HG02943 (cell line): ENCODE data around the gene FAM186B.
A peak's percentile ranks its signal among the peaks of the same experiment; 100 is the strongest.

Experiments used
- ATAC-seq: cut with Tn5 transposase; IDR thresholded peaks from one replicate; pipeline ENCODE4 v1.9.1; 2021; ENCODE audit warnings: mild to moderate bottlenecking, low read depth, moderate library complexity; ENCODE audit not compliant: unreplicated experiment

Gene FAM186B

DNA sequence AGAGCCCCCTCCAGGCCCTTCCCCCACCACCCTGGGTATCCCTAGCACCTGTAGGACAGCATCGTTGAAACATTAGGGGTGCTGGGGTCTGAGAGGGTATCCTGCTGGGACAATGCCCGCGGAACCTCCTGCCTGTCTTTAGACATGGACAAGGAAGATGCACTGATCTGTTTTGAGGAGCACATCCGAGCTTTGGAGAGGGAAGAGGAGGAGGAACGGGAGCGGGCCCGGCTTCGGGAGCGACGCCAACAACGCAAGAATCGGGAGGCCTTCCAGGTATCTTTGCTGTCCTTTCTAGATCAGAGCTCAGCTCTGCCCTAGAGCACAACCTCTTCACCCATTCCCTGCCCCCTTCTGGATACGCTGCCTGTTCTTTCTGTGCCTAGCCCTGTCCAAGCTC lies 31.1 kb upstream of the FAM186B start:
- ATAC-seq: no peak

DNA sequence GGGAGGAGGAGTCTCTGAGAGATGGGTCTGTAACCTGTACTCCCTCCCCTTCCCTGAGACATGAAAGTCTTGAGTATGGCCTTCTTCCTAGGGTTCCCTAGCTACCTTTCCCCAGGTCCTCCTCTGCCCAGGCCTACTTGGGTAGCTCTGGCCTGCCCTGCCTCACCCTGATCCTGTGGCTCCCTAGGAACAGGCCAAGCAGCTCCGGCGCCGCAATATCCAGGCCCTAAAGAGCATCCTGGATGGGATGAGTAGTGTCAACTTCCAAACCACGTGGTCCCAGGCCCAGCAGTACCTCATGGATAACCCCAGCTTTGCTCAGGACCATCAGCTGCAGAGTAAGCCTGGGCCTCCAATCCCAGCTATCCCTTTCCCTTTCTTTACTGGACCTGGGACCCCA lies 30.2 kb upstream of the FAM186B start:
- no peak for ATAC-seq

DNA sequence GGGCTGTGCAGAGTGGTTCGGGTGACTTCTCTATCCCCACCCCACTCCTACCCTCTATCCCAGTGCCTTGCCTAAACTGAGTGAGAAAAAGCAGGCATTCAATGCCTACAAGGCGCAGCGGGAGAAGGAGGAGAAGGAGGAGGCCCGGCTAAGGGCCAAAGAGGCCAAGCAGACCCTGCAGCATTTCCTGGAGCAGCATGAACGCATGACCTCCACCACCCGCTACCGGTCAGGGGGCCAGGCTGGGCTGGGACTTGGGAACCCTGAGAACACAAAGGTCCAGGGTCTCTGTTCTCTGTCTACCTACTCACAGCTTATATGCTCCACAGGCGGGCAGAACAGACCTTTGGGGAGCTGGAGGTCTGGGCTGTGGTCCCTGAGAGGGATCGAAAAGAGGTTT lies 29.6 kb upstream of the FAM186B start:
- ATAC-seq: no peak

DNA sequence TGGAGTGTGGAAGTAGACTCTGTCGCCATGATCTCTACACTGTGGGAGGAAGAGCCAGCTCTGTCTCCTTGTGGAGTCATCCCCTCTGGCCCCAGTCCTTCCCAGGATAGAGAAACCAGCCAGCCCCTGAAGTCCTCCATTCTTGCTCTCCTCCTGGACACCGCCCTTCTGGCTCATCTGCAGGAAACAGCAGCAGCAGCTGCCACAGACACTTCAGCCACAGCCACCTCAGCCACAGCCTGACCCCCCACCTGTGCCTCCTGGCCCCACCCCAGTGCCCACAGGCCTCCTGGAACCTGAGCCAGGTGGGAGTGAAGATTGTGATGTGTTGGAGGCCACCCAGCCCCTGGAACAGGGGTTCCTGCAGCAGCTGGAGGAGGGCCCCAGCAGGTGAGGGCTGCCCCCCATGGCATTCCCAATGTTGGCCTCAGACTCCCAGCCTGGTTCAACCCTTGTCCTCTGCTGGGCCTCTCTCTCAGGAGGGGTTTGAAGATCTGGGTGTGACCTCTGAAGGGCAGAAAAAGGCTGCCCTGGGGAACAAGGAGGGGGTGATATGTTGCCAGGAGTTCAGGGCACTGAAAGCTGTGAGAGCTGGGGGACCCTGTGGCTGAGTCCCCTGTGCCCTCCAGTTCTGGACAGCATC lies 28.4 kb upstream of the FAM186B start:
- ATAC-seq: no peak

DNA sequence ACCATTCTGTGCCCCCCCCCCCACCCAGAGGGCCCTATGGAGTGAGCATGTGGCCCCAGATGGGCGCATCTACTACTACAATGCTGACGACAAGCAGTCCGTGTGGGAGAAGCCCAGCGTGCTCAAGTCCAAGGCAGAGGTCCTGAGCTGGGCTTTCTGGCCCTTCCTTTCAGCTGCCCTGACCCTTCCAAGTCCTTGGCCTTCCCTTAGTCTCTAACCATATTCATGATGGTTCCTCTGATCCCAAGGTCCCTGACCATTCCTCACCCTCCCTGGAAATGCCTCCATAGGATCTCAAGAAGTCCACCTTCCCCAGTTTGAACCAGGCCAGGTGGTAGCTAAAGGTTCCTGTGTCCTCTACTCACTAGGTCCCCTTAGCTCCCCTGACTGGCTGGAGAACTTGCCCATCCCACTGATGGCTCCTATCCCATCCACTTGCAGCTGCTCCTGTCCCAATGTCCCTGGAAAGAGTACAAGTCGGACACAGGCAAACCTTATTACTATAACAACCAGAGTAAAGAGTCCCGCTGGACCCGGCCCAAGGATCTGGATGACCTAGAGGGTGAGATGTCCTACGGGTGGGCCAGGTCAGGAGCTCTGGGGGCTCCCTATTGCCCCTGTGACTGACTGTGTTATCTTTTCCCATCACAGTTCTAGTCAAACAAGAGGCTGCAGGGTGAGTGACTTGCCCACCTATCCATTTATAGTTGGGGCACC lies 27.7 kb upstream of the FAM186B start:
- no peak for ATAC-seq

DNA sequence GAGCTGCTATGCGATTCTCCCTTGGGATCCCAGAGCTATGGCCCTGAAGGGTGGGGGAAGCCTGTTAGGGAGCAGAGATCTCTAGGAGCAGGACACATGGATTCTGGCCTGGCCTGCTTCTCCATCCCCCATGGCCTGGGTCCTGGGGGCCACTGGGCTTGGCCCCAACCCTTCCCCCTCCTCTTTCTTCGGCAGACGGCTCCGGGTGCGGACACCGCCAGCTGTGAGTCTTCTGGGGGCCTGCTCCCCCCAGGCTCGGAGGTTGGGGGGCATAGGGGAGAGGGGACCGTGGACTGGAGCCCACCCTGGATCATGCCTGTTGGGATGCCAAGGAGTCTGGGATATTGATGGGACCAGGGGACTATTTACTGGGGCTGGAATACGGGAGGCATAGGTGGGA lies 27.0 kb upstream of the FAM186B start:
- ATAC-seq: no peak

DNA sequence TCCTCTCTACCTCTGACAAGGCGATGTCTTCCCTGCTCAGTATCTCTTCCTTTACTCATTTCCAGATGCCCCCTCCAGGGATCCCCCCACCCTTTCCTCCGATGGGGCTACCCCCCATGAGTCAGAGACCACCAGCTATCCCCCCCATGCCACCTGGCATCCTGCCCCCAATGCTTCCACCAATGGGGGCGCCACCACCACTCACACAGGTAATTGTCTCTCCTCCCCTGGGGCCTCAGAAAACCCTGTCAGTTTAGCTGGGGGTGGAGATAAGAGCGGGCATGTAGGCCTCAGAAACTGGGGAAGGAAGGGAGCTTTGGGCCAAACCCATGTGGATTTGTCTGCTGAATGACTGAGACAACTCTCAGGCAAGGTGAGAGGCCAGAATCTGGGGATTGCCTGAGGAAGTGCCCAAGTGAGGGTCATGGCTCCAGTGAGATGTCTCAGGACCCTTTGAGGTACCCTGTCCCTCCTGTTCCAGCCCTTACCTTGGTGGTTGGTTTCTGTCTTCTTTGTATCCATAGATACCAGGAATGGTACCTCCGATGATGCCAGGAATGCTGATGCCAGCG lies 26.0 kb upstream of the FAM186B start:
- ATAC-seq: no peak

DNA sequence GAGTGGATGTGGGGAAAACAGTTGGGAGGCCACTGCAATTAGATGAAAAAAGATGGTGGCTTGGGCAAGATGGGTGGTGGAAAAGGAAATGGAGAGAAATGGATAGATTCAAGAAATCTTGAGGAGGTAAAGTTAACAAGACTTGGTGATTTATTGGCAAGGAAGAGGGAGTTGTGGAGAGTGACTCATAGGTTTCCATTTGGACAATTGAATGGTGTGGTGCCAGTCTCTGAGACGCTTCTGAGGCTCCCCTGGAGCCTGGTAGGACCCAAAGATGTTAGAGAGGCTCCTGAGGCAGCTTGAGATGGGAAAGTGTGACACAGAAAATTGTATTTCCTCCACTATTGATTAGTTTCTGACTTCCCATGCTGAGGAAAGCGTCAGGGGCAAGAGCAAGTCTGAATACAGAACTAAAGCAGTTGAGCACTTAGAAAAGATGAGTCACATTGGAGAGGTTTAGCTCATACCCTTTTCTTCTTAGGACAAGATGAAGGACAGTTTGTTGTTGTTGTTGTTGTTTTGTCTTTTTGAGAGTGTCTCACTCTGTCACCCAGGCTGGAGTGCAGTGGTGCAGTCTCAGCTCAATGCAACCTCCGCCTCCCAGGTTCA lies 22.4 kb upstream of the FAM186B start:
- no peak for ATAC-seq

DNA sequence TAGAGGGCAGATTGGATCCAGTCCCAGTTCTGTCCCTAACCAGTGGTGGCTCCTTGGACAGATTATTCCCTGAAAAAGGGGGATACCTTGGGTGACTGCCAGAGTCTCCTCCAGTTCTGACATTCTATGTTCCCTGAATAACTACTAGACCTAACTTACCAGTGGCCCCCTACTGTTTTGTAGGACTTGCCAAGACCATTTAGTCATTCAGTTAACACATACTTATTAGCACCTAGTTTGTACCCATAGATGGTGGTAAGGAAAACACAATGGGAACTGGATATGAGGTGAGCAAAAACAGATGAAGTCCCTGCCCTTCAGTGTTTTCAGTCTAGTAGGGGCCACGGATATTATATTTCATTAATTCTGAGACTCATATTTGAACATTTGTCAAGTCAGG lies 21.4 kb upstream of the FAM186B start:
- ATAC-seq: no peak

DNA sequence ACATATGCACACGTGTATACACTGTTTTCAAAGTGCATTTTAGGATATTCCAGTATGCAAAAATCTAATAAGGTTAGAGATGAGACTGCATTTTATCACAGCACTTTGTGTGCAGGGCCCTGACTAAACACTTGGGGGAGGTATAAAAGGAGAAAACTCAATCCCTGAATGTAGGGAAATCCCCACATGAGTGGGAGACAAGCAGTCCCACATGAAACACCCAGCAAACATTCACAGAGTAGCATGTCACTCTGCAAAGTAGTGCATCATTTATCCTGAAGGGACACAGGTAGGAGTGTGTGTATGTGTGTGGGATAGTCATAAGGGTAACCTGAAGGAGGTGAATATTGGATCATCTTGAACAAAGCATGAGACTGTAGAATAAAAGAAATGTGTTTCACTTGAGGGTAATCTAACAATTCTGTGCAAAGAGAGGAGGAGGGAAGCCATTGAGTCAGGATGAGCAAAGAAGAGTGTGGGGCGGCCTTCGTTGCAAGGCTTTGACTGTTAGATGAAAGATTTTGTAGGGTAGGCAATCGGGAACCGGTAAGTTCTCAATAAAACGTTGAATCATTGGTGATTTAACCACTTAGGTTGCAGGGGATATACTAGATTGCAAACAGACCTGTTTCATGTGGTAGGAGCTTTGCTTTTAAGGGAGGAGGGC lies 20.9 kb upstream of the FAM186B start:
- ATAC-seq: no peak

DNA sequence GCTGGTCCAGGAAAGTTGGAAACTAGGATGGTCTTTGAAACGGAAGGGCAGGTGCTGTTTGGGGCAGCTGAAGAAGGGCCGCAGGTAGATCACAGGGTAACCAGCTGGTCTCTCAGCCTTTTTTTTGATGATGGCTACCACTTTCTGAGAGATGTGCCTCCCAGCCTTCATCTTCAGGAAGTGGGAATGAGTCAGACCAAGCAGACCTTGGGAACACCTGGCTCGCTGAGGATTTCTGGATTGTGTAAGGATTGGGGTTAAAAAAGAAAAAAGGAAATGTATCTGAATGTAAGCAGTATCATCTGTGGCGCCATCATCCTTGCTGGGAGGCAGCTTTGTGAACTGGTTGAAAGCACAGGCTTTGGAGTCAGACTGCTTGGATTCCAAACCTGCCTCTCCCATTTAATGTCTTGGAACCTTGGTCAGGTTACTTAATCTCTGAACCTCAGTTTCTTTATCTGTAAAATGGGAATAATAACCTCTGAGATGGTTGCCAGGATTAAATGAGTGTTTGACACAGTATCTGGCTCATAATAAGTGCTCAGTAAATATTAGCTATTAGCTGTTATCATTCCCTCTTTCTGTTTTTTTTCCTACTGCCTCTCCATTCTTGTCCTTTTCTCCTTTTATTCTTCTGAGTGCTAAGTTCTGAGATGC lies 19.6 kb upstream of the FAM186B start:
- no peak for ATAC-seq

DNA sequence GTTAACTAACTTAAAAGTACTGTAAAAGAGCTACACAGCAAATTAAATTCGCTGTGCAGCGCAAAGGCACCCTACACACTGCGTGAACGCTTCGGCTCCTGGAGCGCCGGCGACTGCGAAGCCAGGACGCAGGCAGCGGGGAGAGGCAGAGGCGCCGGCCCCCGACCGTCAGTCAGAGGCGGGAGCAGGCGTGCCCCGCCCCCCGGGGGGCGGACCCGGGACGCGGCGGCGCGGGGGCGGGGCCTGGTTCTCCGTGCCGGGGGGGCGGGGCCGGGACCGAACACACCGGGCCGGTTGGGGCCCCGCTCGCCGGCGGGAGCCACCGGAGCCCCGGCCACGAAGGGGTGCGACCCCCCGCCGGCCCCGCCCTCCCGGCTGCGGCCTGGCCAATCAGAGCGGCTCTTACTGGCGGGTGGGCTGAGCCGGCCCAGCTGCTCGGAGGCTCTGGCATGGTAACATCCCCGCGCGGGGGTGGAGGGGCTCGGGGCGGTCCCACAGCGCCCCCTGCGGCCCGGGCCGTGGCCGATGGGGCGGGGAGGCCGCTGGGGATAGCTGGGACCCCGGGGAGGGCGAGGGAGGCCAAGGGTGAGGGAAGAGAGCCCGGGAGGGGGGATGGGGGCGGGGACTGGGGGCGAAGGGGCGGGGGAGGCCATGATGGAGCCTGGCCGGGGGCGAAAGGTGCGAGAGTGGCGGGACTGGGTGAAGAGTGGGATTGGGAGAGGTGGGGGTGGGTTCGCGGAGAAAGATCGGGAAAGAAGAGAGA lies 17.9 kb upstream of the FAM186B start, which contains the start of gene PRPF40B:
Gene PRPF40B, plus strand, starts transcription at position 420 of the 763 bp plus-strand sequence. Its CDS starts 30 bp downstream, at position 450.
- ATAC-seq: peak; percentile 58

DNA sequence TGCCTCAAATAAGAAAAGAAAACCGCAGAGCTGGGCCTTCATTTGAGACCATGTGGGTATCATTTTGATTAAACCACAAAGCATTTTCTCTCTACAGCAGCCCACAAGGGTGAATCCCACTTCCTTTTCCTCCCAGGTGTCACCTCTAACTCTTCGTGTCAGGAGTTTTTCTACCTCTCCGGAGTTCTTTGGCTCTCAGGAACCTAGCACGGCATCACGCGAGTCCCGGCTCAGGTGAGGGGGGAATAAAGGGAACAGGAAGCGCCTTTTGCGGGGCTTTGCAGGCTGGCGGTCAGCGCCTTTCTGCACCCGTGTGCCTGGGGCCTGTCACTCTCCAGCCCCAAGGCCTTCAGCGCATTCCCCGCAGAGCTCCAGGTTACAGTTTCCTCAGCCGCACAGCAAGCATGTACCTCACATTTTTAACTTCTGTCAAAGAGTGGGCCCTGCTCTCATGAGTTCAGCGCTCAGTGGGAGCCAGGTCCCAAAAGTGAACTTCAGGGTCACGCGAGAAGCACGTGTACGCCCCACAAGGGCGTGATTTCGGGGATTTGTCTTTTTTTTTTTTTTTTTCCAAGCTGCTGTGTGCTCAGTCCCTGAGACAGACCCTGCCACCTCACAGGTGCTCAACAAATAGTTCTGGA lies 17.2 kb upstream of the FAM186B start:
- ATAC-seq: peak; percentile 35

DNA sequence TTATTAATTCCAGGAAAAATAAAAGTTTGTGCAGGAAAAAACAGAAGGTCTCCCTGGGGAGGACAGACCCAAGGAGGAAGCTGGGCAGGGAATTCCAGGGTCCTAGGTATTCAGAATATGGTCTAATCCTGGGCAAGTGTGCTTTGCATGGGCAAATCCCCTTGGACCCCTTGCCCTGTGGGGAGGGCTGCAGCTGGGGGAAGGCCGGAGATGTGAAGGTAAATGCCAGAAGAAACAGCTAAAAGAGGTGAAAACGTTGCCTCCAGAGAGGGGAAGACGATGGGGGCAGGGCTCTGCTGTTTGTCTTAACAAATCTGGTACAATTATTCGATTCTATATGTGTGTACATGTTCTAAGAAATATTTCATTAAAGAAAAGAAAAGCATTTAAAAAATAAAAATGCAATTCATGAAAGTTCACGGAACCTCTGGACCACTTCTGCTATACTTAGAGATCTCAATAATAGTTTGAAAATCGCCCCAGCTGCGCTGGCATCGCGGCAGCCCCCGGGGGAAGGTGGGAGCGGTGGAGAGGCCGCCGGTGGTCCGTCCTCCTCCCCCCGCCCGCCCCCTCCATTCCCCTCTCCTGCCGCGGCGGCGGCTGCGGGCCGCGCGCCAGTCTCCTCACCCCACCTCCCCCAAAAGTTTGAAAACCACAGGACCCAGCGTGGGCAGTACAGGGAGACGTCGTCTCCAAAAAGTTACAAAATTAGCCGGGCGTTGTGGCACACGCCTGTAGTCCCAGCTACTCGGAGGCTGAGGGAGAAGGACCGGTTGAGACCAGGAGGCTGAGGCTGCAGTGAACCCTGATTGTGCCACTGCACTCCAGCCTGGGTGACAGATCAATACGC lies 16.4 kb upstream of the FAM186B start:
- no peak for ATAC-seq

DNA sequence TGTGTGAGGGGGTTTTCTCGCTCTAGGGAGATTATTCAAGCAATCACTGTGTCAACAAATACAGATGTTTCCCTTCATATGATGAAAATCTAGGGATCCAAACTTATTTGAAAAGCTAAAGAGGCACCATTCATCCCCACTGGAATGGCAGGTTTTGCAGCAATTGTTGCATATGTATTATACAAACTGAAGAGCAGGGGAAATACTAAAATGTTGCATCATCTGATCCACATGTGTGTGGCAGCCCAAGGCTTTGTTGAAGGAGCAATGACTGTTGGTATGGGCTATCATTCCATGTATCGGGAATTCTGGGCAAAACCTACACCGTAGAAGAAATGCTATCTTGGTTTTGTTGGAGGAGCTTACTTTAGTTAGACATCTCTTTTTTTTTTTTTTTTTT lies 13.8 kb upstream of the FAM186B start:
- no peak for ATAC-seq

DNA sequence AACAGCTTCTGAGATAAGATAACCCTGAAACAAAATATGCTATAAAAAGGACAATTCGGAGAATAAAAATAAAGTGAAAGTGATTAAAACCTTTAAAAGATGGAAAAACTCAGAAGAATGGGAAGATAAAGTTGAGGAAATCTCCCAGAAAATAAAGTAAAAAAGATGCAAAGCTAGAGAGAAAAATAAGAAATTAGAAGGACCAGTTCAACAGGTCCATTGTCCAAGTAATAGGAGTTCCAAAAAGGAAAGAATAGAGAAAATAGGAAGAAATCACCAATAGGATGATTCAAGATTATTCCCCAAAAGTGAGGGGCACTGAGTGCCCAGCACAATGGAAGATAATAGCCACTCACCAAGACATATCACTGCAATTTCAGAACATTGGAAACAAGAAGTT lies 13.1 kb upstream of the FAM186B start:
- ATAC-seq: no peak

DNA sequence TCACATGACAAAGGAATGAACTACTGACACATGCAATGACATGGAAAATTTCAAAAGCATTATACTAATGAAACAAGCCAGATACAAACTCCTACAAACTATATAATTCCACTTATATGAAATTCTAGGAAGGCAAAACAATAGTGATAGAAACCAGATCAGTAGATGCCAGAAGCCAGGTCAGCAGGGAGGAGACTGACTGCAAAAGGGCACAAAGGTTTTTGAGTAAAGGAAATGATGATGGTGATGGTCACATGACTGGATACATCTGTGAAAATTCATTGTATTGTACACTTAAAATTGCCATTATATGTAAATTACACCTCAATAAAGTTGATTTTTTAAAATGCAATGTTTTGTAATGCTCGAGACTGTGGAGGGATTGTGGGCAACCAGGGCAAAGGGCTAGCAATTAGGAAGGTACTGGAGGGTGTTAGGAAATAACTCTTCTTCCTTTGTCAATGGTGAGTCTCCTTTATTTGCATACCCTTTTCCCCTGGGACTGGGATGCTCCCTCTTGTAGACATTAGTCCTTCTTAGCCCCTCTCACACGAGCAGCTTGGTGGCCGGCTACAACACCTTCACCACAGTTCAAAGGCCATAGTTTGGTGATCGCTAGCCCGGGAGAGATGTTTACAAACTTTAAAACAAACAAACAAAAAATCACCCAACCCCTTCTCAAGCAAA lies 11.2 kb upstream of the FAM186B start:
- ATAC-seq: no peak

DNA sequence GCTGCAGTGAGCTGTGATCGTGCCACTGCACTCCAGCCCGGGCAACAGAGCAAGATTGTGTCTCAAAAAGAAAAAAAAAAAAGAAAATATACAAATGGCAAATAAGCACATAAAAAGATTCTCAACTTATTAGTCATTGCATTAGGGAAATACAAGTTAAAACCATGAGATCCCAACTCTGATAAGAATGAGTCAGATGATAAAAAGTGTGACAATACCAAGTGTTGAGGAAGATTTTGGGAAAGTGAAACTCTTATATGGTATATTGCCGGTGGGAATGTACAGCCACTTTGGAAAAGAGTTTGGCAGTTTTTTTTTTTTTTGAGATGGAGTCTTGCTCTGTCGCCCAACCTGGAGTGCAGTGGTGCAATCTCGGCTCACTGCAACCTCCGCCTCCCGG lies 10.3 kb upstream of the FAM186B start:
- no peak for ATAC-seq
